Heart left ventricle (tissue), 13 donors: ENCODE data around the gene TEP1.

Experiments used
- POLR2A ChIP-seq, 2 donors: fragments of 450-650 bp; IDR thresholded peaks; one replicate each; pipeline ENCODE4 v1.6.1; 2017; ENCODE audit warnings: antibody characterized with exemption in 2 of 2, mild to moderate bottlenecking in 2 of 2, moderate library complexity in 2 of 2
- TF ChIP-seq, protein P1 (sequence below), 12 donors: fragments of 200-600 bp; sonication (generic) in 4 of 12; IDR thresholded peaks; one replicate each; pipeline versions ENCODE4 v1.5.0 to v1.8.0; 2018 to 2022; ENCODE audit warnings: antibody characterized with exemption in 12 of 12, mild to moderate bottlenecking in 5 of 12
- donor health status: ischemic (EF 13 %, LVEDD 7.1; RV severe dilation, severe dysfunction).
- donor health status: DM: no; HTN: yes; CAD: no.
- donor health status: DM: no; HTN: no; CAD: no.
- donor health status: ischemic (EF 25% LVEDD 6.9; RV normal size, moderate dysfunction).
- donor health status: ischemic (EF 25% LVEDD 5.7; RV mildly dilated, moderate dysfunction).
- donor health status: ischemic (EF 35%, LVEDD 5.7; RV mildly dilated, moderate dysfunction).
- donor health status: nonischemic (EF 11% LVEDD 7.7; RV severe dilation, severe dysfunction).
- donor health status: DM: yes; HTN: yes; CAD: no.
- donor health status: PGD.
- donor health status: ischemic (EF 29% LVEDD 5.4; RV normal size, mild dysfunction).
- donor health status: nonischemic (EF 23%, LVEDD 6.1; RV moderate dilation, normal function).

GRCh38 chr14:20416223-20416622, 2.9 kb upstream of the TEP1 start:
- TF ChIP-seq POLR2A (IDR thresholded peaks at IDR 0.05), result no peak
- TF ChIP-seq, protein P1, sequence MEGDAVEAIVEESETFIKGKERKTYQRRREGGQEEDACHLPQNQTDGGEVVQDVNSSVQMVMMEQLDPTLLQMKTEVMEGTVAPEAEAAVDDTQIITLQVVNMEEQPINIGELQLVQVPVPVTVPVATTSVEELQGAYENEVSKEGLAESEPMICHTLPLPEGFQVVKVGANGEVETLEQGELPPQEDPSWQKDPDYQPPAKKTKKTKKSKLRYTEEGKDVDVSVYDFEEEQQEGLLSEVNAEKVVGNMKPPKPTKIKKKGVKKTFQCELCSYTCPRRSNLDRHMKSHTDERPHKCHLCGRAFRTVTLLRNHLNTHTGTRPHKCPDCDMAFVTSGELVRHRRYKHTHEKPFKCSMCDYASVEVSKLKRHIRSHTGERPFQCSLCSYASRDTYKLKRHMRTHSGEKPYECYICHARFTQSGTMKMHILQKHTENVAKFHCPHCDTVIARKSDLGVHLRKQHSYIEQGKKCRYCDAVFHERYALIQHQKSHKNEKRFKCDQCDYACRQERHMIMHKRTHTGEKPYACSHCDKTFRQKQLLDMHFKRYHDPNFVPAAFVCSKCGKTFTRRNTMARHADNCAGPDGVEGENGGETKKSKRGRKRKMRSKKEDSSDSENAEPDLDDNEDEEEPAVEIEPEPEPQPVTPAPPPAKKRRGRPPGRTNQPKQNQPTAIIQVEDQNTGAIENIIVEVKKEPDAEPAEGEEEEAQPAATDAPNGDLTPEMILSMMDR (IDR thresholded peaks at IDR 0.05), result no peak
